NOMO-1 treated with dmso at 0.1 percent for 144 hours (cell line): Measurements from ENCODE around the gene LONP2.
"Not testable (repeated sequence)": the region's sequence is repeated elsewhere in the genome, so short reads cannot be mapped to it uniquely, and the experiment has no call there.

ENCODE experiments used
- DNase-seq: peaks from one replicate; lab custom pipeline; 2025; ENCODE audit not compliant: unreplicated experiment; lab: John Stamatoyannopoulos, UW

The LONP2 gene

DNA sequence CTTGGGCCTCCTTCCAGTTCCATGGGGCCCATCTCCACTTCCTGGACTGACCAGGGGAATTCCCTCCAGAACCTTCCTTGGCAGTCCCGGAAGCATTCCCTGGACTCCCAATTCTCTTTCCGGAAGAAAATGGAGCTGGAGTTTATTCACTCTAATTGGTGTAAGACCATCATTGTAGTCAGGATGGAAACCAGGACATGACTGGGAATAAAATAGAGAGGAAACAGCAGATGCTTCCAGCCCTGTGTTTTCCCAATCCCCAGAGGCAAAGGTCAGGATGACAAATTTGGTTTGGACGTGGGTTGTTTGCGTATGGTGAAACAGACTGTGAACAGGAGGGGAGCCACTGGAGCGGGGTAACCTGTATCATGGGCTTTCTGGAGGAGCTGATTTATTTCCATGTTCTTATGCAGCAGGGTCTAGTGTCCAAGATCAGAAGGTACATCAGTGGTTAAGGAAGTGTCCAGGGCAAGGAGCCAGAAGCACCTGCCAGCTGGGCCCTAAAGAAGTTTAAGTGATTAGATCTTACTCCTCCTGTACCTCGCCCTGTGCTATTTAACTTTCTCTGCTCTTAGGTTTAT is 8.5 kb upstream of the LONP2 start:
- no peak for DNase-seq

DNA sequence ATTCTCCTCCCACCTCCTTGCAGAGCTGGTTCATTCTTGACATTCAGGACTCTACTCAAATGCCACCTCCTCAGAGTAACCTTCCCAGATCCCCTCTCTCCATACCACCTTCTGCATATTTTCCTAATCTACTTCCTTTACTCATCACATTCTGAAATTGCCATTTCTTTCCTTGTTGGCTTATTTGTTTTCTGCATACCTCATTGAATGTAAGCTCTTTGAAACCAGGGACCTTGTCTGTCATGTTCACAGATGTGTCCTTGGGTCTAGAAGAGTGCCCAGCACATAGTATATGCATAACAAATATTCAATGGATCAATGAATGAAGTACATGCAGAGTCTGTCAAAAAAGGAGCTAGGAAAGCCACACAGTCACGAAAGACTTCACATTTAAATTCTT is 7.8 kb upstream of the LONP2 start:
- DNase-seq = no peak

DNA sequence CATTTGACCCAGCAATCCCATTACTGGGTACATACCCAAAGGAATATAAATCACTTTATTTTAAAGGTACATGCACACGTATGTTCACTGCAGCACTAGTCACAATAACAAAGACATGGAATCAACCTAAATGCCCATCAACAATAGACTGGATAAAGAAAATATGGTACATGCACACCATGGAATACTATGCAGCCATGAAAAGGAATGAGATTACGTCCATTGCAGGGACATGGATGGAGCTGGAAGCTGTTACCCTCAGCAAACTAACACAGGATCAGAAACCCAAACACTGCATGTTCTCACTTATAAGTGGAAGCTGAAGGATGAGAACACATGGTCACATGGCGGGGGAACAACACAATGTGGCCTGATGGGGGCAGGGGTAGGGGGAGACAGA is 4.0 kb upstream of the LONP2 start:
- DNase-seq = not testable (repeated sequence)

DNA sequence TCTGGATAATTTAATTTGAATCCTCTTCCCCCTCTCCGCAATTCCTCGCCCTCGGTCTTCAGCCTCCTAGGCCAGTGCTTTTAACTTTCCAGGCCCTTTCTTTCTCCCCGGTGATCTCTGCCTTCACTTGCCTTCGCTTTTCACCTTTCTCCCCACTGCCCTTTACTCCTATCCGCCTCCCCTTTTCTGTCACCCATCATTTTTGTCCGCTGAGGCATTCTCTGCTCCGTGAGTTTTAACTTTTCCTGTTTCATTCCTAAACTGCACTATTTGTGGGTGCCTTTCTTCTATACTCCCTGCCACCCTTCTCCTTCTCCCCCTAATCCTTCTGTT is 729 bp downstream of the LONP2 start:
- DNase-seq = no peak

DNA sequence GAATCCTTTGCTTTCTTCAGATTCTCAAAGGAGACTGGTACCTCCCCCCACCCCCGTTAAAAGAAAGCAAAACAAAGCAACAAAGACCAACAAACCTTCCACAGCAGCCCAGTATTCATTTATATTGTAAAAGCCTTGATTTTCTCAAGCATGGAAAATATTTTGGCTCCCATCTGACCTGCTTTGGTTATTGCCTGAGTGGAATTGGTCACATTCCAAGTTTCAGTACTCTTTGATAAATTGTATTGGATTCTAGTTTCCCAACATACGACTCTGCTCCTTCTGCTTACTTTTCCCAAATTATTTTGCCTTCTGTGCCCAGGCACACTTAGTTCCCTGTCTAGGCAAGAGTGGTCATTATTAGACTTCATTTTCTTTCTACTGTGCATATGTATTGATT is 2.0 kb downstream of the LONP2 start:
- DNase-seq = no peak

DNA sequence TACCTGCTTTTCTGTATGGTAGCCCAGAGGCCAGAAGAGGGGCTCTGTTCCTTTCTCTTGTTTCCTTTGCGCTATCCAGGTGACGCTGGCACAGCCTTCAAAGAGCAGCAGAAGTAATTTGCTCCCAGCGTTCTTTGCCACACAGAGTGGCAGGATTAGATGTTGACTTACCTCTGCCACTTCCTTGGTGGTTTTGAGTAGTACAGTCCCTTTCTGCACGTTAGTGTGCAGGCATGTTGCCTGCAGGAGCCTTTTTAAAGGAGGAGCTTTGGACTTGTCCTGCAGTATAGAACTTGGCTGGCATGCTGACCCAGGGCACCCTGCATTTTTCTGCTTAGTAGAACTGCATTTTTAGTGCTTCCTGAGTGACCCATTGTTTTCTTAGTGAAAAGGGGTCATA is 3.2 kb downstream of the LONP2 start, which contains the start of gene ABCC11:
Gene ABCC11, minus strand, starts transcription at position 229 of the 400 bp plus-strand sequence. CDS start 15,618 bp downstream, outside the sequence.
- DNase-seq = no peak

DNA sequence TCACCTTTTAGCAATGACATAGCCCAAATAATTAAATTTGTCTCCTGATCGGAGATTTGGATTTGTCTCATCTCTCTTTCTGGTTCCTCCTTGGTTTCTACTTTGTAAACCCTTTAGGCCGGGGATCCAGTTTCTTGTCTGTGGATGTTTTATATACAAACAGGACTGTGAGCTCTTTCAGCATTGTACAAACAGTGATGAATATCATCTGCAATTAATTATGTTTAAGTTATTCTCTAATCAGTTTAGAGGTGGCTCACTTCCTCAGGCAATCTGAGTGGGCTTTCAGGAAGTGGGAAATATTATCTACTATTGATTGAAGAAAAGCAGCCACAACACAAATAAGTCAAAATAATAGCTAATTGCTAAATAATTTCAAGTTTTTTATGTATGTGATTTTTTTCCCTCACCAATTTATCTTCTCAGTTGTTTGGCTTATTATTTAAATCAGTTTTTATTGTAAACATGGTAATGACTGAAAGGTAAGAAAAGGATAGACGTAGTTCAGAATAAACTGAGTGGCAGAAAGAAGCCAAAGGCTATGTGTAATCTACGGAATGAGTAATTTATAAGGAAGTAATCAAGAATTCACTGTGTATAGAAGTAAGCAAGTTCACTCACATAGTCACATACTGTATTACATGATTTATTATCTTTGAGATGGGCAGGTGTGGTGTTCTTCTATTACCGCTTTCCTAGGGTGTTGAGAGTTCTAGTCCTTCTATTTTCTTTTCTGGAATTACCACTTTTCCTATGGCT is 6.6 kb downstream of the LONP2 start:
- DNase-seq = no peak

- no peak for DNase-seq
Measured at GRCh38 chr16:48252013-48252412, 7.9 kb downstream of the LONP2 start.

GRCh38 chr16:48256579-48257177 is 12.6 kb downstream of the LONP2 start:
- no peak for DNase-seq

DNA sequence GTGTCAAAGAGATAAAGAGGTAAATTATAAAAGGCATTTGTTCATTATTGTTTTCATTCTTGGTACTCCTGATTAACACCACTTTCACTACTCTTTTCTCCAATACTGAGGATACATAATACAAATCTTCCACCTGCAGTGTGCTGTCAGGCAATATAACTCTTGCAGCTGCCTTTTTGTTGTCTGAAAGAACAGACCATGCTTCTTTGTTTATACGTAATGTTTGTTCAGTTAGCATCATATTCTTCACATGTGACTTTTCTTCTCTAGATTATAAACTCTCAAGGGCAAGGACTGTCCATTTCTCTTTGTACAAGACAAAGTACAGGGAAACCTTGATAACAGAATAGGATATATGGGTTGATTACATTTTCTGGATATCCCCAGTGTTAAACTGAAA is 17.5 kb downstream of the LONP2 start:
- DNase-seq = no peak

- DNase-seq = no peak
Measured at GRCh38 chr16:48262631-48263030, 18.5 kb downstream of the LONP2 start.

- no peak for DNase-seq
Measured at GRCh38 chr16:48269011-48269410, 24.9 kb downstream of the LONP2 start.

DNA sequence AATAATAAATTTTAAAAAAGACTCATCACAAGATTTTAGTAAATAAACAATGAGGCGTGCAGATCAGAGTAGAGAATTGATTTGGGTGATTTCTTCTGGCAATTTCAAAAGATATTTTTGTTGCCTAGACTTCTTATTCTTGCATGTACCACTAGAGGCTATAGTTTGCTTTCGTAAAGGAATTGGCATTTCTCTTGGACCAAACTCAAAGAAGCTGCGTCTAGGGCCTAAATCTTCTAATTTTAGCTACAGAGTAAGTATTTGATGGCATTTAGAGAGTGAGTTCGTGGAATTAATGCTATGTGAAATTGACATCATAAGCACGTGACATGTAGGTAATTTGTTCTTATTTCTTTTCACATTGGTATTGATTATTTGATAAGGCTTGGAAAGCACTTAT is 27.6 kb downstream of the LONP2 start:
- no peak for DNase-seq

DNA sequence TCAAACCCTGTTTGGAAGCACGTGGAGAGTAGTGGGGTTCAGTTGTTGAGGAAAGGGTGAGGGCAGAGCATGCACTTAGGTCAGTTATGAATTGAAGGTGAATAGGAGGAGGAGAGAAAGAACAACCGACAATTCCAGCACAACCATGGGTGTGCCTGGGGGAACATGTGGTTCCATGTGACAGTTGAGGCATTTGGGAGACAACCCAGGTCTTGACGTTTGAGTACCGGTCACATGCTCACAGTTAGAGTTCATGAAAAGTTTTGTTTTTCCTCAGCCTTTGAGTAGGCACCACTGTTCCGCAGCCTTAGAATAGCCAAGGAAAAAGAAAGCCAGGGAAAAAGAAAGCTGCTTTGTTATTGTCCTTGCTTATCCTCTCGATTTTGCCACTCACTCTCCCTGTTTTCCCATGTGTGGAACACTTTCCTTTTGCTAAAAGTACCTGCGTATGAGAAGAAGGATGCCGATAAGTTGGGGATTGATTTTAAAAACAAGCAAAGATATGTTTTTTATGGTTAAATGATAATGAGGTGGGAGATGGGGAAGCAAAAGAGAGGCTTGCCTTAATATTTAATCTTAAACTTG is 28.8 kb downstream of the LONP2 start:
- DNase-seq = no peak

- DNase-seq = no peak
Measured at GRCh38 chr16:48274476-48274875, 30.4 kb downstream of the LONP2 start.

GRCh38 chr16:48276102-48276501 is 32.0 kb downstream of the LONP2 start:
- no peak for DNase-seq

GRCh38 chr16:48277158-48277557 is 33.1 kb downstream of the LONP2 start:
- DNase-seq = no peak

- no peak for DNase-seq
Measured at GRCh38 chr16:48279199-48279598, 35.1 kb downstream of the LONP2 start.

DNA sequence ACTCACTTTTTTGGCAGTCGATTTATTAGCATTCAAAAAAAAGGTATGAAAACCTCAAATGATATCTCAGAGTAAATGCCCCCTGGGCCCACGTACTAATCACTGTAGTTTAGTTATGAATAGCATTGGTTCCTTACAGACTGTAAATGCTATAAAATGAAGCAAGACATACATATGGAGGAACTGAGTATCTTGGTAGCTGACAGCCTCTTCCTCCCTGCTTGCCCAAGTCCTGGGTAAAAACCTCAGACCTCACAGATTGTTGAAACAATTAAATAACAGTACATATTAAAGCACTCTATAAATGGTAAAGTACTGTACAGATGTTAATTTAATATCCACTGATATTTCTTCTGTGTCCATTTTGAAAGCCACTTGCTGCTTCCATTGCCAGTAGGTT is 36.4 kb downstream of the LONP2 start:
- no peak for DNase-seq

DNA sequence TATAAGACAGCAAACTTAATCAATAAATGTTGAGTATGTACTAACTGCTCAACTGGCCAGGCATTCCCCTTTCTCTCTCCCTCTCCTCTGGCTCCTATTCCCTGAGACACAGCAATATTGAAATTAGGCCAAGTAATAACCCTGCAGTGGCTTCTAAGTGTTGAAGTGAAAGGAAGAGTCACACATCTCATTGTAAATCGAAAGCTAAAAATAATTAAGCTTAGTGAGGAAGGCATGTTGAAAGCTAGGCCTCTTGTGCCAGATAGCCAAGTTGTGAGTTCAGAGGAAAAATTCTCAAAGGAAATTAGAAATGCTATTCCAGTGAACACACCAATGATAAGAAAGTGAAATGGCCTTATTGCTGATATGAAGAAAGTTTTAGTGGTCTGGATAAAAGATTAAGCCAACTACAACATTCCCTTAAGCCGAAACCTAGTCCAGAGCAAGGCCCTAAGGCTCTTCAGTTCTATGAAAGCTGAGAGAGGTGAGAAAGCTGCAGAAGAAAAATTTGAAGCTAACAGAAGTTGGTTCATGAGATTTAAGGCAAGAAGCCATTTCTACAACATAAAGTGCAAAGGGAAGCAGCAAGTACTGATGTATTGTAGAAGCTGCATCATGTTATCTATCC is 38.6 kb downstream of the LONP2 start:
- no peak for DNase-seq

DNA sequence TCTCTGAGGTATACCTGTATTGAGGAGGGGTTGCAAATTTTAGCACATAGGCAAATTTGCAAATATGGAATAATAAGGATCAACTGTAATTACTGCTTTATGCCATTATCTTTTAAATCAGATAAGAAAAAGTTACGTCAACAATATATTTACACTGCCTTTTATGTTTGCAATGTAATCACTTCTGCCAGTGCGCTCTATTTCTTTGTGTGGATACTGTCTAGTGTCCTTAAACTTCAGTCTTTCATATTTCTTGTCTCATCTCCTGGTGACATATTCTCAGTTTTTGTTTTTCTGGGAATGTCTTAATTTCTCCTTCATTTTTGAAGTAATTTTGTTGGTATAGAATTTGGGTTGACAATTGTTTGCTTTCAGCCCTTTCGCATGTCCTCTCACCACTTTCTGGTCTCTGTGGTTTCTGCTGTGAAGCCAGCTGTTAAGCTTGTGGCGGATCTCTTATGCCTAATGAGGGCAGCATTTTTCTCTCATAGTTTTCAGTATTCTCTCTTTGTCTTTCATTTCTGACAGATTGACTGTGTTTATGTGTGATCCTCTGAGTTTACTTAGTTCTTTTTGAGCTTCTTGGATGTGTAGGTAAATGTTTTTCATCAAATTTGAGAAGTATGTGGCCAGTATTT is 40.8 kb downstream of the LONP2 start:
- no peak for DNase-seq
